Measurements from ENCODE around the gene MGMT. TPM values are rescaled to one million over a fixed set of nuclear protein-coding genes. Genes with fewer than 3 reads are reported as not detected.

Gene MGMT
- polyA plus RNA-seq, 1 of the 3 experiments (the other 2 are of a cell fraction) = 10.8 TPM

GRCh38 chr10:129760416-129760815 is 293.4 kb downstream of the MGMT start:
- H3F3A ChIP-seq (replicated peaks; ENCODE audit: insufficient read depth) = no peaks in the 10 kb centered on the region

GRCh38 chr10:129761197-129761972 is 294.3 kb downstream of the MGMT start:
- H3K27me3 ChIP-seq (ENCODE audit: insufficient read depth) = no peaks in the 10 kb centered on the region
- H3K4me3 ChIP-seq (ENCODE audit: low read depth in 2 of 2, low read length in 1 of 2) = no peak overlapping the region
- H3K9me3 ChIP-seq = no peaks in the 10 kb centered on the region
- no peak overlapping the region for H2AFZ ChIP-seq (ENCODE audit: low read depth)
- H3F3A ChIP-seq (replicated peaks; ENCODE audit: insufficient read depth) = no peaks in the 10 kb centered on the region
- ChIA-PET POLR2A (no interaction called here), CTCF (no interaction called here)
- H3K9me2 ChIP-seq = no peaks in the 10 kb centered on the region
- DNase-seq = no peak
- H3K4me1 ChIP-seq (ENCODE audit: control insufficient read depth in 1 of 2, insufficient read depth in 2 of 2, low read depth in 1 of 2, low read length in 1 of 2) = peaks cover 0 to 2% of the 10 kb centered on the region in 2 experiments; a peak in 1 of 4 replicates
- 77% methylated on average over 17 of the region's 24 CpGs for WGBS (ENCODE audit: low lambda C conversion rate)
- H3K4me2 ChIP-seq = no peak overlapping the region
- no peaks in the 10 kb centered on the region for H3K79me2 ChIP-seq (ENCODE audit: insufficient read depth)
- no peaks in the 10 kb centered on the region for H3K36me3 ChIP-seq (replicated peaks in 1 of 2; ENCODE audit: control insufficient read depth in 1 of 2, insufficient read depth in 2 of 2, low read length in 1 of 2)
- H3K27ac ChIP-seq (ENCODE audit: low read depth in 2 of 2, low read length in 1 of 2) = no peak overlapping the region
- H4K20me1 ChIP-seq (ENCODE audit: insufficient read depth) = no peaks in the 10 kb centered on the region
- no peak overlapping the region for H3K9ac ChIP-seq
- TF ChIP-seq JUND (IDR thresholded peaks at IDR 0.05) (no peak), YY1 (IDR thresholded peaks at IDR 0.05; ENCODE audit: low read depth) (no peak), CHD2 (IDR thresholded peaks at IDR 0.05; ENCODE audit: low read length, partially characterized antibody) (no peak), TCF12 (IDR thresholded peaks at IDR 0.05) (no peak), RFX5 (IDR thresholded peaks at IDR 0.05; ENCODE audit: low read length) (no peak), USF1 (IDR thresholded peaks at IDR 0.05; ENCODE audit: borderline replicate concordance, low read depth) (no peak), FOXM1 (IDR thresholded peaks at IDR 0.05; ENCODE audit: low read depth) (no peak), USF2 (IDR thresholded peaks at IDR 0.05; ENCODE audit: borderline replicate concordance, low read depth, low read length) (no peak), TEAD4 (IDR thresholded peaks at IDR 0.05; ENCODE audit: borderline replicate concordance, insufficient read depth) (no peak), FOSL2 (IDR thresholded peaks at IDR 0.05; ENCODE audit: borderline replicate concordance, low read depth) (no peak), MEF2A (IDR thresholded peaks at IDR 0.05; ENCODE audit: borderline replicate concordance, low read depth) (no peak), GATA2 (CRISPR knock-in tag; IDR thresholded peaks at IDR 0.05) (no peak)

More at GRCh38 chr10:129760416-129760815, 293.4 kb downstream of the MGMT start:
- Histone ChIP-seq H3K36me3 (replicated peaks in 1 of 2; ENCODE audit: control insufficient read depth in 1 of 2, insufficient read depth in 2 of 2, low read length in 1 of 2) (no peaks in the 10 kb centered on the region), H4K20me1 (ENCODE audit: insufficient read depth) (no peaks in the 10 kb centered on the region), H2AFZ (ENCODE audit: low read depth) (no peak overlapping the region), H3K79me2 (ENCODE audit: insufficient read depth) (no peaks in the 10 kb centered on the region), H3K4me1 (ENCODE audit: control insufficient read depth in 1 of 2, insufficient read depth in 2 of 2, low read depth in 1 of 2, low read length in 1 of 2) (peaks cover 0 to 2% of the 10 kb centered on the region in 2 experiments; a peak in 1 of 4 replicates), H3K9me2 (no peaks in the 10 kb centered on the region), H3K27ac (ENCODE audit: low read depth in 2 of 2, low read length in 1 of 2) (no peak overlapping the region), H3K9me3 (no peaks in the 10 kb centered on the region), H3K9ac (no peak overlapping the region), H3K27me3 (ENCODE audit: insufficient read depth) (no peaks in the 10 kb centered on the region), H3K4me3 (ENCODE audit: low read depth in 2 of 2, low read length in 1 of 2) (no peak overlapping the region), H3K4me2 (no peak overlapping the region)
- no peak for DNase-seq
- no peak for TF ChIP-seq GABPA (IDR thresholded peaks at IDR 0.05; ENCODE audit: low read depth)
- TF ChIP-seq CTCF (IDR thresholded peaks at IDR 0.05) = no peak
- no peak for TF ChIP-seq NRF1 (IDR thresholded peaks at IDR 0.05; ENCODE audit: low read depth, low read length)
- TF ChIP-seq FOXM1 (IDR thresholded peaks at IDR 0.05; ENCODE audit: low read depth) = no peak
- TF ChIP-seq POLR2AphosphoS5 (IDR thresholded peaks at IDR 0.05; ENCODE audit: low read depth, low read length) = no peak
- TF ChIP-seq ELF1 (IDR thresholded peaks at IDR 0.05) = no peak
- TF ChIP-seq SIN3A (IDR thresholded peaks at IDR 0.05; ENCODE audit: borderline replicate concordance, low read depth, low read length) = no peak
- no peak for TF ChIP-seq IRF3 (IDR thresholded peaks at IDR 0.05; ENCODE audit: low read depth, low read length)
- TF ChIP-seq MEF2A (IDR thresholded peaks at IDR 0.05; ENCODE audit: borderline replicate concordance, low read depth) = no peak
- TF ChIP-seq RFX5 (IDR thresholded peaks at IDR 0.05; ENCODE audit: low read length) = no peak
- TF ChIP-seq FOXJ3 (CRISPR knock-in tag; IDR thresholded peaks at IDR 0.05) = no peak
- no peak for TF ChIP-seq NFIC (IDR thresholded peaks at IDR 0.05; ENCODE audit: borderline replicate concordance)
- TF ChIP-seq RCOR1 (IDR thresholded peaks at IDR 0.05; ENCODE audit: low read length) = no peak
- no peak for TF ChIP-seq YY1 (IDR thresholded peaks at IDR 0.05; ENCODE audit: low read depth)
- no peak for TF ChIP-seq EP300 (IDR thresholded peaks at IDR 0.05; ENCODE audit: borderline replicate concordance in 1 of 2, low read depth in 1 of 2, low read length in 1 of 2)
- TF ChIP-seq TAF1 (IDR thresholded peaks at IDR 0.05; ENCODE audit: borderline replicate concordance, low read depth, low read length) = no peak
- ChIA-PET POLR2A (no interaction called here), CTCF (no interaction called here)
- WGBS (ENCODE audit: low lambda C conversion rate) = 58% methylated on average over 7 of the region's 7 CpGs

Data from SK-N-SH (cell line).